ENCODE results near the gene RBMS3.

- TF ChIP-seq CTCF (IDR thresholded peaks at IDR 0.05) (no peak), POLR2A (IDR thresholded peaks at IDR 0.05) (no peak)
These were observed 135.6 kb downstream of the RBMS3 start for GRCh38 chr3:29416514-29416913.

All from thyroid gland (tissue), 4 donors.